HG03025 (cell line): ENCODE data around the gene PGK1.
A peak's percentile ranks its signal among the peaks of the same experiment; 100 is the strongest.
"Not testable (repeated sequence)": the region's sequence is repeated elsewhere in the genome, so short reads cannot be mapped to it uniquely, and the experiment has no call there.

Source experiments
- ATAC-seq: cut with Tn5 transposase; IDR thresholded peaks from one replicate; pipeline ENCODE4 v1.9.1; 2021; ENCODE audit warnings: mild to moderate bottlenecking, moderate library complexity; ENCODE audit not compliant: unreplicated experiment, low FRiP score

The PGK1 gene

DNA sequence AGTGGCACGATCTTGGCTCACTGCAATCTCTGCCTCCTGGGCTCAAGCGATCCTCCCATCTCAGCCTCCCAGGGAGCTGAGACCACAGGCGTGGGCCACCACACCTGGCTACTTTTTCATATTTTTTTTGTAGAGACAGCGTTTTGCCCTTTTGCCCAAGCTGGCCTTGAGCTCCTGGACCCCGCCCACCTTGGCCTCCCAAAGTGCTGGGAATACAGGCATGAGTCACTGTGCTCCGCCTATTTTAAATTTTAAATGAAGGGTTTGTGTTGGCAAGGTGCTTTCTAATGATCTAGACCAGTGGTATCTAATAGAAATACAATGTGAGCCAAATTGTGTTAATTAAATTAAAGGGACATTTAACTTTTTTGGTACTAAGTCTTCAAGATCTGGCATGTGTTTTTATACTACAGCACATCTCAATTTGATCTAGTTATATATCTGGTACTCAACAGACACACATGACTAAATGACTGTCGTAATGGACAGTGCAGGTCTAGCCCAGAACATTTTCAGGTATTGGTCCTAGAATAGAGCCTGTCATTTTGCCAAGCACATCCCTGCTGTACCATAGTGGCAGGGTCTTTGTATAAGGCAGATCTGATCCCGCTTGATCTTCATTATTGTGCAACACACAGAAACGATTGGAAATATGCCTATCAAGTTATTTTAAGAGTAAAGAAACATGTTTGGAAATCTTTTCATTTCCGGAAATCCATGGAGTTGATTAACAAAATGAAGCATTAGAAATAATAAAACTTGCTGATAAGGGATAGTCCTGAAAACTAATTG is 7.3 kb downstream of the PGK1 start:
- no peak for ATAC-seq

DNA sequence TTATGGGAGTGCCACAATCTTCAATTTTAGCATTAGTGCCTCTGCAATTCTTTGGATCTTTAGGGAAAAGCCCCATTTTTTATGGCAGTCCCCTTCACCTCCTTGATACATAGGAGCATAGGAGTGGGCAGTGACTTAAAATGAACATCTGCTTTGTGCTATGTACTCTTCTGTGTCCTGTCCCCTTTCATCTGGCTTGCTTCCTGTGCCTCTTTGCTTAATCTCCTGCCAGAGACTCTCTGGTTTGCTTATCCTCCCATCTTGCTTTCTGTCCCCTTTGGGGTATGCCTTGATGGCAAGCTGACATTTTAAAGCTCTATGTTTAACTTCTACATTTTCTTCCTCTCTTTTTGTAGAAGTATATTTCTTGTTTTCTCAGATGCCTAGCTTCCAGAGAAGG is 12.3 kb downstream of the PGK1 start:
- ATAC-seq, result no peak

- ATAC-seq, result no peak
Measured at GRCh38 chrX:78116766-78117165, 12.7 kb downstream of the PGK1 start.

GRCh38 chrX:78118628-78119027 is 14.6 kb downstream of the PGK1 start:
- ATAC-seq, result no peak

GRCh38 chrX:78119521-78120227 is 15.6 kb downstream of the PGK1 start:
- ATAC-seq, result no peak

GRCh38 chrX:78123190-78123589 is 19.1 kb downstream of the PGK1 start:
- no peak for ATAC-seq

DNA sequence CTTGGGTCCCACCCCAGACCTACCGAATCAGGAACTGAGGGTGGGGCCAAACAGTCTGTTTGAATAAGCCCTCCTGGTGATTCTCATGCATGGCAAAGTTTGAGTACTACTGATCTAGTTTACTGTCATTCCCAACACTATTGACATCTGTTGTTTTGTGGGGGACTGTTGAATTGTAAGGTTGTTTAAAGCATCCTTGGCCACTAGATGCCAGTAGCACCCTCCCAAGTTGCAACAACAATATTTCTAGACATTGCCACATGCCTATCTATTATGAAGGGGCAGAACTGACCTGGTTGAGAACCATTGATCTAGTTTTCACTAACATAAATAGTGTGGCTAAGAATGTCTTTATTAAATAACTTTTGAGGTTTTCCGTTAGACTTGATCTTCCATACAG is 20.3 kb downstream of the PGK1 start:
- ATAC-seq, result no peak

GRCh38 chrX:78125148-78125547 is 21.1 kb downstream of the PGK1 start:
- no peak for ATAC-seq

GRCh38 chrX:78125781-78126180 is 21.7 kb downstream of the PGK1 start:
- not testable (repeated sequence) for ATAC-seq

DNA sequence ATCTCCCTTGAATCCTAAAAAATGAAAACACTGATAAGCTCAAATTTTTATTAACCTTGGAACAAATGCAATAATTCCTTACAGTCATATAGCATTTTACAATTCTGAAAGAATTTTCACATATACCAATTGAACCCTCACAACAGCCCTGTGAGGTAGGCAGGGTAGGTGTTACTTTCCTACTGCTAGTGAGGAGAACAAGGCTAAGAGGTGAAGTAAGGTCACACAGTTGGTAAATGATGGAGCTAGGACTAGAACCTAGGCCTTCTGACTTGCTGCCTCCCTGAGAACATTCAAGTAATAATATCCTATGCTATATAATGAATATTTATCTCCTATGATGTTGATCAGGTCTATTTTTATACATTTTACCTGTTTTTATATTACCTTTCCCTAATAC is 25.7 kb downstream of the PGK1 start:
- no peak for ATAC-seq

GRCh38 chrX:78130396-78130795 is 26.3 kb downstream of the PGK1 start:
- ATAC-seq, result no peak

DNA sequence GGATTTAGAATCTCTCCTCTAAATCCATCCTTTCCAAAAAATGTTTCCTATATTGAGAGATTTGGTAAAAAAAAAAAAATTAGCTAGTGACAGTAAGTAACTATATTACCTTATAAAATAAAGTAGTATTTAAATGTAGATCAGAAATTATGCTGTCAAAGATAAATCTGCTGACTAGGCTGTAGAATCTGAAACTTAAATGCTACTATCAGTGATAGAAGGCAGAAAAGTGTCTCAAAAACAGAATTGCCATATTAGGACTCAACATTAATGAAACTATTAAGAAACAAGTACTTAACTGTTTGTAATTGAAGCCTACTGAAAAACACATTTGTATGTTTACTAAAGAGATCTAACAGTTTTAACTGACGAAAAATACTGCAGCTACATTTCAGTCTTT is 27.1 kb downstream of the PGK1 start:
- no peak for ATAC-seq

GRCh38 chrX:78133238-78133960 is 29.4 kb downstream of the PGK1 start:
- ATAC-seq, result no peak

- ATAC-seq, result peak; percentile 88
Measured at GRCh38 chrX:78139160-78140123, 35.4 kb downstream of the PGK1 start, which contains the start of gene TAF9B. TAF9B (minus strand) TSS chrX:78139650; CDS start chrX:78139611, 39 bp downstream.

- ATAC-seq, result no peak
Measured at GRCh38 chrX:78140206-78140605, 36.2 kb downstream of the PGK1 start.

- ATAC-seq, result not testable (repeated sequence)
Measured at GRCh38 chrX:78147002-78147540, 43.0 kb downstream of the PGK1 start.

GRCh38 chrX:78157373-78157772 is 53.3 kb downstream of the PGK1 start:
- not testable (repeated sequence) for ATAC-seq

DNA sequence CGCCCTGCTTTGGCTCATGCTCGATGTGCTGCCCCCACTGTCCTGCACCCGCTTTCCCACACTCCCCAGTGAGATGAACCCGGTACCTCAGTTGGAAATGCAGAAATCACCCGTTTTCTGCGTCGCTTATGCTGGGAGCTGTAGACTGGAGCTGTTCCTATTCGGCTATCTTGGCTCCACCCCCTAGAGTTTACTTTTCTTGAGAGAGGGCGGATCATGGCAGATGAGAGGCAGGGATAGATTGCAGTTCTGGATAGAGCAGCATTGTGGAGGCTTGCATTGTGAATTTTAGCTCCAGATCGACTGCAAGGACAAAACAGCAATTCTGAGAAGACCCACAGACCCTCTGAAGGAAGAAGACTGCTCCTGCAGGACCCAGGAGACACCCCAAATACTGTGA is 53.8 kb downstream of the PGK1 start:
- ATAC-seq, result not testable (repeated sequence)

DNA sequence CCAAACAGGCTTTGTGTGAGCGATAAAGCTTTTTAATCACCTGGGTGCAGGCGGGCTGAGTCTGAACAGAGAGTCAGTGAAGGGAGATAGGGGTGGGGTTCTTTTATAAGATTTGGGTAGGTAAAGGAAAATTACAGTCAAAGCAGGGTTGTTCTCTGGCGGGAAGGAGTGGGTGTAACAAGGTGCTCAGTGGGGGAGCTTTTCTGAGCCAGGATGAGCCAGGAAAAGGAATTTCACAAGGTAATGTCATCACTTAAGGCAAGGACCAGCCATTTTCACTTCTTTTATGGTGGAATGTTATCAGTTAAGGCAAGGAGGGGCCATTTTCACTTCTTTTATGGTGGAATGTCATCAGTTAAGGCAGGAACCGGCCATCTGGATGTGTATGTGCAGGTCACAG is 56.7 kb downstream of the PGK1 start:
- ATAC-seq, result not testable (repeated sequence)

DNA sequence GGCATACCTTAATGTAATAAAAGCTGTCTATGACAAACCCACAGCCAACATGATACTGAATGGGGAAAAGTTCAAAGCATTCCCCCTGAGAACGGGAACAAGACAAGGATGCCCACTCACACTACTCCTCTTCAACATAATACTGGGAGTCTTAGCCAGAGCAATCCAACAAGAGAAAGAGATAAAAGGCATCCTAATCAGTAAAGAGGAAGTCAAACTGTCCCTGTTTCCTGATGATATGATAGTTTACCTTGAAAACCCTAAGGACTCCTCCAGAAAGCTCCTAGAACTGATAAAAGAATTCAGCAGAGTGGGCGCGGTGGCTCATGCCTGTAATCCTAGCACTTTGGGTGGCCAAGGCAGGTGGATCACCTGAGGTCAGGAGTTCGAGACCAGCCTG is 59.1 kb downstream of the PGK1 start:
- ATAC-seq, result not testable (repeated sequence)
